Measurements from ENCODE around the gene HEY2.
"Not testable (repeated sequence)": the region's sequence is repeated elsewhere in the genome, so short reads cannot be mapped to it uniquely, and the experiment has no call there.

The HEY2 gene

GRCh38 chr6:125749173-125749864 is at the start of gene HEY2:
HEY2 (plus strand) TSS chr6:125749632; CDS start chr6:125749777, 145 bp downstream.
- peak; percentile 53 to 77 for DNase-seq (ENCODE audit: low read depth in 1 of 2, low spot score in 1 of 2)

GRCh38 chr6:125700581-125701353 is 48.7 kb upstream of the HEY2 start:
- no peak for DNase-seq (ENCODE audit: low read depth in 1 of 2, low spot score in 1 of 2)

- DNase-seq (ENCODE audit: low read depth in 1 of 2, low spot score in 1 of 2), result no peak
Observed at GRCh38 chr6:125701354-125701668, 48.1 kb upstream of the HEY2 start.

GRCh38 chr6:125703882-125704281 is 45.5 kb upstream of the HEY2 start:
- not testable (repeated sequence) for DNase-seq (ENCODE audit: low read depth in 1 of 2, low spot score in 1 of 2)

GRCh38 chr6:125707615-125708243 is 41.7 kb upstream of the HEY2 start:
- DNase-seq (ENCODE audit: low read depth in 1 of 2, low spot score in 1 of 2), result no peak

- DNase-seq (ENCODE audit: low read depth in 1 of 2, low spot score in 1 of 2), result no peak
Observed at GRCh38 chr6:125711013-125711675, 38.3 kb upstream of the HEY2 start.

GRCh38 chr6:125714441-125715090 is 34.9 kb upstream of the HEY2 start:
- DNase-seq (ENCODE audit: low read depth in 1 of 2, low spot score in 1 of 2), result no peak

- DNase-seq (ENCODE audit: low read depth in 1 of 2, low spot score in 1 of 2), result no peak
Observed at GRCh38 chr6:125717120-125717731, 32.2 kb upstream of the HEY2 start.

- no peak for DNase-seq (ENCODE audit: low read depth in 1 of 2, low spot score in 1 of 2)
Observed at GRCh38 chr6:125718109-125718508, 31.3 kb upstream of the HEY2 start.

- no peak for DNase-seq (ENCODE audit: low read depth in 1 of 2, low spot score in 1 of 2)
Observed at GRCh38 chr6:125722886-125723285, 26.5 kb upstream of the HEY2 start.

- DNase-seq (ENCODE audit: low read depth in 1 of 2, low spot score in 1 of 2), result no peak
Observed at GRCh38 chr6:125727216-125727615, 22.2 kb upstream of the HEY2 start.

GRCh38 chr6:125728739-125729138 is 20.7 kb upstream of the HEY2 start:
- no peak for DNase-seq (ENCODE audit: low read depth in 1 of 2, low spot score in 1 of 2)

GRCh38 chr6:125729983-125730382 is 19.4 kb upstream of the HEY2 start:
- DNase-seq (ENCODE audit: low read depth in 1 of 2, low spot score in 1 of 2), result no peak

- DNase-seq (ENCODE audit: low read depth in 1 of 2, low spot score in 1 of 2), result no peak
Observed at GRCh38 chr6:125732398-125732797, 17.0 kb upstream of the HEY2 start.

- DNase-seq (ENCODE audit: low read depth in 1 of 2, low spot score in 1 of 2), result no peak
Observed at GRCh38 chr6:125733516-125734300, 15.7 kb upstream of the HEY2 start.

GRCh38 chr6:125738276-125738675 is 11.2 kb upstream of the HEY2 start:
- no peak for DNase-seq (ENCODE audit: low read depth in 1 of 2, low spot score in 1 of 2)

GRCh38 chr6:125739364-125739763 is 10.1 kb upstream of the HEY2 start:
- DNase-seq (ENCODE audit: low read depth in 1 of 2, low spot score in 1 of 2), result no peak

- no peak for DNase-seq (ENCODE audit: low read depth in 1 of 2, low spot score in 1 of 2)
Observed at GRCh38 chr6:125741336-125741735, 8.1 kb upstream of the HEY2 start.

GRCh38 chr6:125742024-125742423 is 7.4 kb upstream of the HEY2 start:
- DNase-seq (ENCODE audit: low read depth in 1 of 2, low spot score in 1 of 2), result no peak

All from activated T-helper 1 cell treated with anti-CD3 and anti-CD28 coated beads, Interleukin-2, amount 50 U/mL, for 16 hours (primary cell).